NCI-H1105 (cell line): ENCODE results near the gene HHAT.

Experiments
- DNase-seq: peaks from one replicate; lab custom pipeline; 2025; lab: John Stamatoyannopoulos, UW

HHAT gene

DNA sequence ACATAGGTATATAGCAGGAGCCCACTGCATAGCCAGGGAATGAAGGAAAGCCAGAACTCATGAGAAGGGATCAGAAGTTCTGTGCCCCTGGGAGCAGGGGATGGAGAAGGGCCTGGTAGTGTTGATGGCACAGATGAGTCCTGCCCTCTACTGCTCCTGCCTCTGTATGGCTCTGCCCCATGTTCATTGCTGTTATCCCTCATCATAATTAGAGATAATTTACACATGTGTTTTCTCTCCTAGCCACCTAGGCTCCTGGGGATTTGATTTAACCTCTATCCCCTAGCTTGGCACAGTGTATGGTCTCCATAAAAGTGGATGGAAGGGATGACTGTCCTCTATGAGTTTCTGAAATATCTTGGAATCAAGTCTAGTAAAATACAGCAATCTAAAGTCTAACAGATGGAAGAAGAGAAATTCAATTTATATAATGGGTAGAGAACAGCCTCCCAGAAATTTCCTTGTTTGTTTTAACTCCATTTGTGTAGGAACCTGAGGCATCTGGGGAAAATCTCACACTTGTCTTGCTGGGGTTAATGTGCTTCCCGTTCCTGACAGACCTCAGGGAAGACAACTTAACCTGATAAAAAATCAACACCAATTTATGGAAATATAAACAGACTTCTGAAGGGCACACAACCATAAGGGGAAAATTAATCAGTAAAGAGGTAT is 393.8 kb downstream of the HHAT start:
- no peak for DNase-seq

DNA sequence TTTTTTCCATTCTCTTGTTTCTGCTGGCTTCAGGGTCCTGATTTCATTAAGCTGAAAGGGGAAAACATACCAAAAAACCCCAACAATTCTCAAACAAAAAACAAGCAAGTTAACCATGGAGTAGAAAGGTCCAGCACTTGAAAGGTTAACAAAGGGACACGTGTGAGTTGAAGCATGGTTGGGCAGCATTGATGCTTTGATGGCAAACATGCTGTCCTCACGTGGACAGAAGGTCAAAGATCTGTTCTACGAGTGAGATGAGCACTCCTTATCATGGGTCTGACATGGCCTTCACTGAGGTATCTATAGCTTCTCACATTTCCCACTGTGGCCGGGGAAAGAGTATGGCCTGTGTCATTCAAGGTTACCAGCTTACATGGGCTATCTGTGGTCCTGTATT is 394.9 kb downstream of the HHAT start:
- no peak for DNase-seq

DNA sequence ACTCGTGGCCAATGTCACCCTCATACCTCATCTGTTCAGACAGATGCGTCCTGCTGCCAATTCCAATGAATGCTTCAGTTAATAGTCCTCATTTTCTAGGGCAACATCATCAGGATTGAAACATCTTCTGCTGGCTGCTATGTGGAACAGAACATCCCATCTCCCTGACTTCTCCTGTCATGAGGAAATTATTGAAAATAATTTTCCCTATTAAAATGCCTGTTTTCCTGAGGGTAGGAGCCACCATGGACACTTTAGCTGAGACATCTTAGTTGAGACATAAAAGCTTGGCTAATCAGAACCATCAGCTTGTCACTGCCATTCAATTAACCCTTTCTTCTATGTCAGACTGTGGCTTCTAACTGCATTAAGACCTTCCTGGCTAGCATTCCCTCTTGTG is 396.1 kb downstream of the HHAT start:
- DNase-seq, result no peak
